Measurements from ENCODE around the gene CRYGN.

GRCh38 chr7:151455690-151456089, 15.7 kb upstream of the CRYGN start:
- TF ChIP-seq AFF4 (CRISPR knock-in tag; IDR thresholded peaks at IDR 0.05) (no peak), NR1H2 (CRISPR knock-in tag; IDR thresholded peaks at IDR 0.05; ENCODE audit: borderline replicate concordance, low read depth) (no peak)
